Ishikawa (cell line): ENCODE measurements around the gene ADAMTS4.

Source experiments
- CEBPB ChIP-seq: IDR thresholded peaks from 2 replicates; pipeline ENCODE4 v1.6.1; 2012
- CREB1 ChIP-seq: IDR thresholded peaks from 2 replicates; pipeline ENCODE4 v1.6.1; 2012; ENCODE audit warnings: low read depth
- EGR1 ChIP-seq: IDR thresholded peaks from 2 replicates; pipeline ENCODE4 v1.6.1; 2012
- EP300 ChIP-seq: IDR thresholded peaks from 2 replicates; pipeline ENCODE4 v1.6.1; 2012; ENCODE audit warnings: borderline replicate concordance
- FOXM1 ChIP-seq: IDR thresholded peaks from 2 replicates; pipeline ENCODE4 v1.6.1; 2012; ENCODE audit warnings: low read depth, borderline replicate concordance
- NFIC ChIP-seq: IDR thresholded peaks from 2 replicates; pipeline ENCODE4 v1.6.1; 2012
- TAF1 ChIP-seq: IDR thresholded peaks from 2 replicates; pipeline ENCODE4 v1.6.1; 2012; ENCODE audit warnings: low read depth, mild to moderate bottlenecking
- ZBTB7A ChIP-seq: IDR thresholded peaks from 2 replicates; pipeline ENCODE4 v1.6.1; 2012; ENCODE audit warnings: low read depth
- TF ChIP-seq, protein P1 (sequence below): IDR thresholded peaks from 2 replicates; pipeline ENCODE4 v1.6.1; 2012
- TF ChIP-seq, protein P2 (sequence below): IDR thresholded peaks from 2 replicates; pipeline ENCODE4 v1.6.1; 2012
- TF ChIP-seq, protein P3 (sequence below): IDR thresholded peaks from 2 replicates; pipeline ENCODE4 v1.6.1; 2012; ENCODE audit warnings: low read depth, mild to moderate bottlenecking

DNA sequence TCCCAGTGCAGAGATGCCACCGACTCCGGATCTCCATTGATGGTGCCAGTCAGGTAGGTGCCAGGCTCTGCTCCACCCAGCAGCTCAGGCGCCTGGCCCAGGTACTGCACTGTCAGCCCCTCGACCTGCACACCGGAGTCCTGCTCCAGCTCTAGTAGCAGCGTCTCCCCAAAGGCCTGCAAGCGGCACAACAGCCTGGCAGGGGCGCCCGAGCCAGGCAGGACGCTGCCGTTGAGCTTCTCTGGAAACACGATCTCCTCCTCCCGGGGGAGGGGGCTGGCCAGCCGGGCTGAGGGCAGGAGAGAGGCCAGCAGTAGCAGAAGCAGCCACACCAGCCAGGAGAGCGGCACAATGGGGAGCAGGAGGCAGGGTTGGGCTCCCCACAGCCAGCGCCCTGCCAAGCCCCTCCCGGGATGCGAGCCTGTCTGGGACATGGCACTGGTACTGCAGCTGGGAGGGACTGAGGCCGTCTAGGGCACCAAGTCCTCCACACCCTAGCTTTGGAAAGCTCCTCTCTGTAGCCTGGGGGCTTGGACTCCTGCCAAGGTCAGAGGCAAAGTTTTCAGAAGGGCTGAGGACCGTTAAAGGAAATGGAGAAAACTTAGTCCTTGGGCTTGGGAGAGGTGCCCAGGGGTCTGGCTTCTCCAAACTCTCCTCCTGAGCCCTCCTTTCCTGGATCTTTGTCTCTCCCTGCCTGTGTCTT lies 509 bp downstream of the ADAMTS4 start:
- TF ChIP-seq, protein P1, sequence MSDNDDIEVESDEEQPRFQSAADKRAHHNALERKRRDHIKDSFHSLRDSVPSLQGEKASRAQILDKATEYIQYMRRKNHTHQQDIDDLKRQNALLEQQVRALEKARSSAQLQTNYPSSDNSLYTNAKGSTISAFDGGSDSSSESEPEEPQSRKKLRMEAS = no peak
- TF ChIP-seq, protein P2, sequence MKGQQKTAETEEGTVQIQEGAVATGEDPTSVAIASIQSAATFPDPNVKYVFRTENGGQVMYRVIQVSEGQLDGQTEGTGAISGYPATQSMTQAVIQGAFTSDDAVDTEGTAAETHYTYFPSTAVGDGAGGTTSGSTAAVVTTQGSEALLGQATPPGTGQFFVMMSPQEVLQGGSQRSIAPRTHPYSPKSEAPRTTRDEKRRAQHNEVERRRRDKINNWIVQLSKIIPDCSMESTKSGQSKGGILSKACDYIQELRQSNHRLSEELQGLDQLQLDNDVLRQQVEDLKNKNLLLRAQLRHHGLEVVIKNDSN = no peak
- peak; percentile 58; the same call in 1 of the 2 replicates for TF ChIP-seq NFIC
- TF ChIP-seq, protein P3, sequence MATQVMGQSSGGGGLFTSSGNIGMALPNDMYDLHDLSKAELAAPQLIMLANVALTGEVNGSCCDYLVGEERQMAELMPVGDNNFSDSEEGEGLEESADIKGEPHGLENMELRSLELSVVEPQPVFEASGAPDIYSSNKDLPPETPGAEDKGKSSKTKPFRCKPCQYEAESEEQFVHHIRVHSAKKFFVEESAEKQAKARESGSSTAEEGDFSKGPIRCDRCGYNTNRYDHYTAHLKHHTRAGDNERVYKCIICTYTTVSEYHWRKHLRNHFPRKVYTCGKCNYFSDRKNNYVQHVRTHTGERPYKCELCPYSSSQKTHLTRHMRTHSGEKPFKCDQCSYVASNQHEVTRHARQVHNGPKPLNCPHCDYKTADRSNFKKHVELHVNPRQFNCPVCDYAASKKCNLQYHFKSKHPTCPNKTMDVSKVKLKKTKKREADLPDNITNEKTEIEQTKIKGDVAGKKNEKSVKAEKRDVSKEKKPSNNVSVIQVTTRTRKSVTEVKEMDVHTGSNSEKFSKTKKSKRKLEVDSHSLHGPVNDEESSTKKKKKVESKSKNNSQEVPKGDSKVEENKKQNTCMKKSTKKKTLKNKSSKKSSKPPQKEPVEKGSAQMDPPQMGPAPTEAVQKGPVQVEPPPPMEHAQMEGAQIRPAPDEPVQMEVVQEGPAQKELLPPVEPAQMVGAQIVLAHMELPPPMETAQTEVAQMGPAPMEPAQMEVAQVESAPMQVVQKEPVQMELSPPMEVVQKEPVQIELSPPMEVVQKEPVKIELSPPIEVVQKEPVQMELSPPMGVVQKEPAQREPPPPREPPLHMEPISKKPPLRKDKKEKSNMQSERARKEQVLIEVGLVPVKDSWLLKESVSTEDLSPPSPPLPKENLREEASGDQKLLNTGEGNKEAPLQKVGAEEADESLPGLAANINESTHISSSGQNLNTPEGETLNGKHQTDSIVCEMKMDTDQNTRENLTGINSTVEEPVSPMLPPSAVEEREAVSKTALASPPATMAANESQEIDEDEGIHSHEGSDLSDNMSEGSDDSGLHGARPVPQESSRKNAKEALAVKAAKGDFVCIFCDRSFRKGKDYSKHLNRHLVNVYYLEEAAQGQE = no peak
- TF ChIP-seq EP300 = no peak
- no peak for TF ChIP-seq FOXM1
- no peak for TF ChIP-seq CREB1
- TF ChIP-seq EGR1 = no peak
- no peak for TF ChIP-seq ZBTB7A
- TF ChIP-seq TAF1 = no peak
- TF ChIP-seq CEBPB = no peak
